A549 (cell line): ENCODE data around the gene H6PD. TPM values are rescaled to one million over a fixed set of nuclear protein-coding genes. Genes with fewer than 3 reads are reported as not detected.

Source experiments
- ATAC-seq, 2 experiments: fragments of 200-7000 bp in 1 of 2; fragments of >200 bp in 1 of 2; cut with Nextera tagmentation in 1 of 2; cut with Tn5 transposase in 1 of 2; 3 replicates each; pipeline versions ENCODE4 v1.8.0 to v1.9.1; 2018 to 2020; ENCODE audit warnings: mild to moderate bottlenecking in 1 of 2, moderate library complexity in 1 of 2
- CTCF ChIA-PET: fragments of 300-600 bp; sonication (Branson Sonifier 250); formaldehyde crosslinking; extraction: SDS; loops from one replicate; lab custom pipeline; 2021; ENCODE audit warnings: antibody characterized with exemption, inconsistent platforms; lab: Yijun Ruan, JAX
- POLR2A ChIA-PET: fragments of 350-600 bp; formaldehyde crosslinking; extraction: SDS; loops from one replicate; lab custom pipeline; 2021; ENCODE audit warnings: antibody characterized with exemption, inconsistent platforms; lab: Yijun Ruan, JAX
- DNase-seq, 2 experiments: peaks; one replicate each; pipeline versions ENCODE4 v3.0.0 to v3.0.0-alpha.2; 2011 to 2016; ENCODE audit warnings: low read depth in 1 of 2, low spot score in 1 of 2
- FAIRE-seq: peaks from 2 replicates; lab custom pipeline; 2011; peaks lifted over from hg19 to GRCh38; lab: Jason Lieb, UNC
- H3K27ac ChIP-seq, 2 experiments: fragments of >200 bp; sonication (Bioruptor Twin); formaldehyde crosslinking; 3 replicates each; pipeline ENCODE4 v1.5.1; 2016 to 2017
- H3K4me1 ChIP-seq: fragments of >200 bp; sonication (Bioruptor Twin); formaldehyde crosslinking; 3 replicates; pipeline ENCODE4 v1.6.1; 2016
- H3K4me2 ChIP-seq: fragments of >200 bp; sonication (Bioruptor Twin); formaldehyde crosslinking; 3 replicates; pipeline ENCODE4 v1.6.1; 2016
- H3K4me3 ChIP-seq: fragments of >200 bp; sonication (Bioruptor Twin); formaldehyde crosslinking; 3 replicates; pipeline ENCODE4 v1.5.1; 2016
- H3K9me3 ChIP-seq: fragments of >200 bp; sonication (Bioruptor Twin); formaldehyde crosslinking; 3 replicates; pipeline ENCODE4 v1.6.1; 2016
- ATOH8 ChIP-seq: fragments of 250-450 bp; sonication (Bioruptor Pico); IDR thresholded peaks from 2 replicates; pipeline ENCODE4 v1.5.0; 2020; ENCODE audit warnings: low read depth, mild to moderate bottlenecking, moderate library complexity
- CBX2 ChIP-seq: fragments of 200-600 bp; sonication (generic); IDR thresholded peaks from 2 replicates; pipeline ENCODE4 v1.6.1; 2016; ENCODE audit warnings: low read depth, mild to moderate bottlenecking, borderline replicate concordance
- CBX8 ChIP-seq: fragments of 200-600 bp; sonication (generic); IDR thresholded peaks from 2 replicates; pipeline ENCODE4 v1.6.1; 2016
- CHD4 ChIP-seq: fragments of 200-600 bp; sonication (generic); IDR thresholded peaks from 2 replicates; pipeline ENCODE4 v1.6.1; 2016; ENCODE audit warnings: antibody characterized with exemption, mild to moderate bottlenecking, borderline replicate concordance
- EHF ChIP-seq: fragments of 250-450 bp; sonication (Bioruptor Pico); IDR thresholded peaks from 2 replicates; pipeline ENCODE4 v1.5.0; 2020; ENCODE audit warnings: mild to moderate bottlenecking
- EP300 ChIP-seq, 2 experiments: fragments of >200 bp; sonication (Bioruptor Twin); formaldehyde crosslinking; IDR thresholded peaks; 2 replicates in 1 of 2; 3 replicates in 1 of 2; pipeline ENCODE4 v1.6.1; 2016 to 2017
- GATA3 ChIP-seq: IDR thresholded peaks from 2 replicates; pipeline ENCODE4 v1.6.1; 2012; ENCODE audit warnings: borderline replicate concordance
- HMGXB4 ChIP-seq: fragments of 250-450 bp; sonication (Bioruptor Pico); IDR thresholded peaks from 2 replicates; pipeline ENCODE4 v1.5.0; 2021; ENCODE audit warnings: mild to moderate bottlenecking, moderate library complexity, borderline replicate concordance
- HOXA7 ChIP-seq: fragments of 250-450 bp; sonication (Bioruptor Pico); IDR thresholded peaks from 2 replicates; pipeline ENCODE4 v1.5.0; 2020; ENCODE audit warnings: mild to moderate bottlenecking, moderate library complexity
- HOXB13 ChIP-seq: fragments of 250-450 bp; sonication (Bioruptor Pico); IDR thresholded peaks from 2 replicates; pipeline ENCODE4 v1.5.0; 2020; ENCODE audit warnings: low read depth, mild to moderate bottlenecking, moderate library complexity
- MAFK ChIP-seq: fragments of 450-650 bp; IDR thresholded peaks from 2 replicates; pipeline ENCODE4 v1.6.1; 2014; ENCODE audit not compliant: partially characterized antibody
- MYC ChIP-seq: IDR thresholded peaks from 2 replicates; pipeline ENCODE4 v1.6.1; 2012; ENCODE audit warnings: mild to moderate bottlenecking, inconsistent platforms, low read length, improper control_type of control experiment, borderline replicate concordance
- PBX3 ChIP-seq: IDR thresholded peaks from 2 replicates; pipeline ENCODE4 v1.6.1; 2012
- RAD21 ChIP-seq, 2 experiments: fragments of >200 bp in 1 of 2; sonication (Bioruptor Twin) in 1 of 2; formaldehyde crosslinking in 1 of 2; IDR thresholded peaks in 1 of 2; conservative IDR thresholded peaks in 1 of 2; 2 replicates in 1 of 2; 3 replicates in 1 of 2; pipeline ENCODE4 v1.6.1; 2012 to 2018; ENCODE audit warnings: inconsistent platforms in 1 of 2
- RNF2 ChIP-seq: fragments of 200-600 bp; sonication (generic); IDR thresholded peaks from 2 replicates; pipeline ENCODE4 v1.6.1; 2016; ENCODE audit warnings: low read depth, mild to moderate bottlenecking, antibody characterized with exemption, moderate library complexity, borderline replicate concordance
- SMC3 ChIP-seq: fragments of >200 bp; sonication (Bioruptor Twin); formaldehyde crosslinking; IDR thresholded peaks from 3 replicates; pipeline ENCODE4 v1.6.1; 2018; ENCODE audit warnings: inconsistent platforms
- TFCP2L1 ChIP-seq: fragments of 250-450 bp; sonication (Bioruptor Pico); IDR thresholded peaks from 2 replicates; pipeline ENCODE4 v1.5.0; 2021; ENCODE audit warnings: mild to moderate bottlenecking
- ZFP36 ChIP-seq: fragments of 450-650 bp; IDR thresholded peaks from 2 replicates; pipeline ENCODE4 v1.6.1; 2014; ENCODE audit warnings: borderline replicate concordance; ENCODE audit not compliant: partially characterized antibody
- WGBS: methylation state at CpG from one replicate; pipeline ENCODE4 v1.1.6; 2017; ENCODE audit errors: missing lambda C conversion rate; 5-methylcytosine and 5-hydroxymethylcytosine counted together
- polyA plus RNA-seq, 4 experiments: library from polyadenylated mRNA; depleted of rRNA in 3 of 4; stranded (reverse); fragments of >200 nt; fragmentation: RNase III in 1 of 4; extraction: RNeasy Plus Mini Kit Qiagen cat#74134 plus additional on column Dnase treatment in 1 of 4; gene quantifications; 2 replicates in 3 of 4; 3 replicates in 1 of 4; pipeline ENCODE4 v1.2.3, GENCODE V29; 2011 to 2017
- TF ChIP-seq, protein P1 (sequence below): IDR thresholded peaks from 2 replicates; pipeline ENCODE4 v1.6.1; 2012; ENCODE audit warnings: low read depth, borderline replicate concordance

The H6PD gene
- polyA plus RNA-seq, 2 of the 4 experiments (the other 2 are of a cell fraction) = 6.0 to 7.9 TPM

GRCh38 chr1:9261496-9261895, 26.9 kb downstream of the H6PD start:
- TF ChIP-seq ZFP36 (no peak), SMC3 (no peak), RNF2 (no peak)
- WGBS = 96% methylated on average over 8 of the region's 8 CpGs
- POLR2A ChIA-PET = no interaction called here

DNA sequence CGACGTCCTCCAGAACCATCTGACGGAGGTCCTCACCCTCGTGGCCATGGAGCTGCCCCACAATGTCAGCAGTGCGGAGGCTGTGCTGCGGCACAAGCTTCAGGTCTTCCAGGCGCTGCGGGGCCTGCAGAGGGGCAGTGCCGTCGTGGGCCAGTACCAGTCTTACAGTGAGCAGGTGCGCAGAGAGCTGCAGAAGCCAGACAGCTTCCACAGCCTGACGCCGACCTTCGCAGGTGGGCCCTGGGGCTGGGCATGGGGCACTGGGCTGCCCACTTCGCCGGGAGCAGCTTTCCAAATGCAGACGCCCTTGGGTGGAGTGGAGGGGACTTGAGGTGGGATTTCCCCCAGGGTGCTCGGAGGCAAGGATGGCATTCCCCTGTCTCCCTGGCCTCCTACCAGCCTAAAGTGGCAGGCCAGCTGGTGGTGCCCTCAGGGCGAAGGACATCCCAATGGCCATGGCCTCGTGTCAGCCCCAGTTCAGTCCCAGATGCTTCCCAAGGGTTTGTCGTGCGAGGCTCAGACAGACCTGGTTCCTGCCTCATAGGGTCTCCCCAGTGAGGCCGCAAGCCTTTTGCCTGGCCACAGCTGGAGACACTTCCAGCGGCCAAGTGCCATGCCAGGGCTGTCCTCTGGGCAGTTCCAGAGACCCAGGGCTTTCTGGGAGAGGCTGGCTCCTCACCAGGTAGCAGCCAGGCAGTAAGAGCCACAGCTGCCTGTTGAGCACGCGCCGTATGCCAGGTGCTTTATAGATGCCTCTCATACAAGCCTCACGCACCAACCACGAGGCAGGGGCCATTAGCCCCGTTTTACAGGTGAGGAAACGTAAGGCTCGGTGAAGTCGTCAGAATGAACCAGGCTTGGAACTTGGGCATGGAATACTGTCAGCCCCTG, 27.8 kb downstream of the H6PD start:
- Histone ChIP-seq H3K4me2 (no peak overlapping the region), H3K27ac (no peak overlapping the region), H3K4me1 (no peaks in the 10 kb centered on the region), H3K4me3 (no peak overlapping the region), H3K9me3 (peaks cover 3% of the 10 kb centered on the region; the same call in 1 of the 3 replicates)
- FAIRE-seq (no peak), DNase-seq (no peak), ATAC-seq (no peak)
- ChIA-PET CTCF (interaction anchor here (0.7 to 10.1 kb wide), 3 partner anchors 179 to 233 kb away, joined by 3 to 127 read pairs (median 3); no protein-coding TSS in a partner anchor), POLR2A (no interaction called here)
- no peak for TF ChIP-seq CHD4
- TF ChIP-seq, protein P1, sequence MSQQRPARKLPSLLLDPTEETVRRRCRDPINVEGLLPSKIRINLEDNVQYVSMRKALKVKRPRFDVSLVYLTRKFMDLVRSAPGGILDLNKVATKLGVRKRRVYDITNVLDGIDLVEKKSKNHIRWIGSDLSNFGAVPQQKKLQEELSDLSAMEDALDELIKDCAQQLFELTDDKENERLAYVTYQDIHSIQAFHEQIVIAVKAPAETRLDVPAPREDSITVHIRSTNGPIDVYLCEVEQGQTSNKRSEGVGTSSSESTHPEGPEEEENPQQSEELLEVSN = no peak
- TF ChIP-seq CBX2 = no peak
- no peak for TF ChIP-seq GATA3
- no peak for TF ChIP-seq ATOH8
- no peak for TF ChIP-seq EP300 (IDR thresholded peaks at IDR 0.05)
- TF ChIP-seq MYC = no peak
- no peak for TF ChIP-seq HOXB13
- no peak for TF ChIP-seq TFCP2L1 (CRISPR knock-in tag)
- TF ChIP-seq EHF (CRISPR knock-in tag) = no peak
- no peak for TF ChIP-seq HOXA7 (CRISPR knock-in tag)
- TF ChIP-seq RAD21 (conservative IDR thresholded peaks at IDR 0.05 in 1 of 2, IDR thresholded peaks at IDR 0.05 in 1 of 2) = no peak
- TF ChIP-seq MAFK = no peak
- TF ChIP-seq CBX8 = no peak
- TF ChIP-seq PBX3 = no peak
- no peak for TF ChIP-seq HMGXB4 (CRISPR knock-in tag)
- WGBS = 91% methylated on average over 10 of the region's 33 CpGs

More at GRCh38 chr1:9261496-9261895, 26.9 kb downstream of the H6PD start:
- H3K4me2 ChIP-seq = no peak overlapping the region
- CTCF ChIA-PET = interaction anchor here (0.7 to 10.1 kb wide), 3 partner anchors 180 to 234 kb away, joined by 3 to 127 read pairs (median 3); no protein-coding TSS in a partner anchor
- FAIRE-seq (no peak), ATAC-seq (no peak), DNase-seq (no peak)
- H3K4me1 ChIP-seq = no peaks in the 10 kb centered on the region
- no peak overlapping the region for H3K4me3 ChIP-seq
- H3K27ac ChIP-seq = no peak overlapping the region
- H3K9me3 ChIP-seq = peaks cover 3% of the 10 kb centered on the region; the same call in 1 of the 3 replicates
